ENCODE data around the gene GBP4. TPM values are rescaled to one million over a fixed set of nuclear protein-coding genes. Genes with fewer than 3 reads are reported as not detected.

Gene GBP4
- polyA plus RNA-seq, 3 donors: 10.3 to 17.4 (median 13.0) TPM

- Mint-ChIP-seq H3K4me1 (peaks cover 8% of the 10 kb centered on the region), H3K36me3 (no peaks in the 10 kb centered on the region), H3K9me3 (peaks cover 0 to 3% (median 2%) of the 10 kb centered on the region in 7 donors), H3K27ac (peak overlapping the region in 2 of 7 donors; percentile 8 to 11), H3K27me3 (ENCODE audit: low read depth in 3 of 3) (peaks cover 0 to 3% (median 0%) of the 10 kb centered on the region in 3 donors), H3K4me3 (no peak overlapping the region)
- DNase-seq: peak in 1 of 3 donors; percentile 1
- H3K9ac ChIP-seq (ENCODE audit: insufficient read depth, low read length, poor library complexity, severe bottlenecking): no peak overlapping the region
- H3K4me3 ChIP-seq (replicated peaks in 1 of 3; ENCODE audit: low read depth in 2 of 3, low read length in 3 of 3): no peak overlapping the region
- TF ChIP-seq, protein P1, sequence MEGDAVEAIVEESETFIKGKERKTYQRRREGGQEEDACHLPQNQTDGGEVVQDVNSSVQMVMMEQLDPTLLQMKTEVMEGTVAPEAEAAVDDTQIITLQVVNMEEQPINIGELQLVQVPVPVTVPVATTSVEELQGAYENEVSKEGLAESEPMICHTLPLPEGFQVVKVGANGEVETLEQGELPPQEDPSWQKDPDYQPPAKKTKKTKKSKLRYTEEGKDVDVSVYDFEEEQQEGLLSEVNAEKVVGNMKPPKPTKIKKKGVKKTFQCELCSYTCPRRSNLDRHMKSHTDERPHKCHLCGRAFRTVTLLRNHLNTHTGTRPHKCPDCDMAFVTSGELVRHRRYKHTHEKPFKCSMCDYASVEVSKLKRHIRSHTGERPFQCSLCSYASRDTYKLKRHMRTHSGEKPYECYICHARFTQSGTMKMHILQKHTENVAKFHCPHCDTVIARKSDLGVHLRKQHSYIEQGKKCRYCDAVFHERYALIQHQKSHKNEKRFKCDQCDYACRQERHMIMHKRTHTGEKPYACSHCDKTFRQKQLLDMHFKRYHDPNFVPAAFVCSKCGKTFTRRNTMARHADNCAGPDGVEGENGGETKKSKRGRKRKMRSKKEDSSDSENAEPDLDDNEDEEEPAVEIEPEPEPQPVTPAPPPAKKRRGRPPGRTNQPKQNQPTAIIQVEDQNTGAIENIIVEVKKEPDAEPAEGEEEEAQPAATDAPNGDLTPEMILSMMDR (IDR thresholded peaks at IDR 0.05): no peak
- no peak overlapping the region for H3K27ac ChIP-seq (ENCODE audit: low read depth in 1 of 2, low read length in 2 of 2)
- H4K20me1 ChIP-seq (ENCODE audit: insufficient read depth, low read length): no peaks in the 10 kb centered on the region
- H2AFZ ChIP-seq (ENCODE audit: insufficient read depth, low read depth, low read length, poor library complexity, severe bottlenecking): no peak overlapping the region
- peaks cover 3 to 8% of the 10 kb centered on the region in 2 donors for H3K4me1 ChIP-seq (ENCODE audit: control insufficient read depth in 1 of 2, insufficient read depth in 2 of 2, low read length in 2 of 2)
- H3K4me2 ChIP-seq (replicated peaks; ENCODE audit: extremely low read depth, low read length, poor library complexity, severe bottlenecking): no peak overlapping the region
- intact Hi-C loops (cut with micrococcal nuclease): no loop called here
- H3K36me3 ChIP-seq (replicated peaks in 1 of 2; ENCODE audit: control insufficient read depth in 1 of 2, insufficient read depth in 2 of 2, low read length in 2 of 2): no peaks in the 10 kb centered on the region
- no peaks in the 10 kb centered on the region for H3K79me2 ChIP-seq (ENCODE audit: insufficient read depth, low read length)
- no peaks in the 10 kb centered on the region for H3K9me3 ChIP-seq (replicated peaks in 1 of 2; ENCODE audit: control insufficient read depth in 1 of 2, insufficient read depth in 1 of 2, low read length in 2 of 2)
- no peaks in the 10 kb centered on the region for H3K27me3 ChIP-seq (ENCODE audit: control insufficient read depth in 2 of 2, insufficient read depth in 2 of 2, low read length in 2 of 2)
Measured at GRCh38 chr1:89171067-89171438, 27.7 kb downstream of the GBP4 start.

- intact Hi-C loops (cut with micrococcal nuclease): no loop called here
- peaks cover 0 to 3% (median 0%) of the 10 kb centered on the region in 3 donors for H3K27me3 Mint-ChIP-seq (ENCODE audit: low read depth in 3 of 3)
- H3K27ac Mint-ChIP-seq: peak overlapping the region in 1 of 7 donors; percentile 8
- no peak overlapping the region for H3K4me3 Mint-ChIP-seq
- H3K36me3 Mint-ChIP-seq: no peaks in the 10 kb centered on the region
- H3K27me3 ChIP-seq (ENCODE audit: control insufficient read depth in 2 of 2, insufficient read depth in 2 of 2, low read length in 2 of 2): no peaks in the 10 kb centered on the region
- no peaks in the 10 kb centered on the region for H3K36me3 ChIP-seq (replicated peaks in 1 of 2; ENCODE audit: control insufficient read depth in 1 of 2, insufficient read depth in 2 of 2, low read length in 2 of 2)
- no peak overlapping the region for H3K9ac ChIP-seq (ENCODE audit: insufficient read depth, low read length, poor library complexity, severe bottlenecking)
- peaks cover 3 to 8% of the 10 kb centered on the region in 2 donors for H3K4me1 ChIP-seq (ENCODE audit: control insufficient read depth in 1 of 2, insufficient read depth in 2 of 2, low read length in 2 of 2)
- H2AFZ ChIP-seq (ENCODE audit: insufficient read depth, low read depth, low read length, poor library complexity, severe bottlenecking): no peak overlapping the region
- 60% methylated on average over 1 of the region's 4 CpGs for WGBS (ENCODE audit: insufficient coverage)
- TF ChIP-seq, protein P1 (IDR thresholded peaks at IDR 0.05): no peak
- H4K20me1 ChIP-seq (ENCODE audit: insufficient read depth, low read length): no peaks in the 10 kb centered on the region
- DNase-seq: no peak
- peaks cover 0 to 3% (median 2%) of the 10 kb centered on the region in 7 donors for H3K9me3 Mint-ChIP-seq
- H3K4me3 ChIP-seq (replicated peaks in 1 of 3; ENCODE audit: low read depth in 2 of 3, low read length in 3 of 3): no peak overlapping the region
- H3K79me2 ChIP-seq (ENCODE audit: insufficient read depth, low read length): no peaks in the 10 kb centered on the region
- H3K9me3 ChIP-seq (replicated peaks in 1 of 2; ENCODE audit: control insufficient read depth in 1 of 2, insufficient read depth in 1 of 2, low read length in 2 of 2): no peaks in the 10 kb centered on the region
- no peak overlapping the region for H3K27ac ChIP-seq (ENCODE audit: low read depth in 1 of 2, low read length in 2 of 2)
- H3K4me2 ChIP-seq (replicated peaks; ENCODE audit: extremely low read depth, low read length, poor library complexity, severe bottlenecking): no peak overlapping the region
- peaks cover 8% of the 10 kb centered on the region for H3K4me1 Mint-ChIP-seq
Measured at GRCh38 chr1:89170170-89171066, 28.3 kb downstream of the GBP4 start.
